Measurements from ENCODE around the gene PLA2G5. TPM values are rescaled to one million over a fixed set of nuclear protein-coding genes. Genes with fewer than 3 reads are reported as not detected.

PLA2G5 gene
- total RNA-seq, 4 donors from 2014 or later: 0.97 to 6.7 (median 2.3) TPM; not detected in 1

- intact Hi-C loops (cut with DNase I): no loop called here
- no peak for DNase-seq
- no peak for TF ChIP-seq POLR2A (IDR thresholded peaks at IDR 0.05)
- TF ChIP-seq, protein P1, sequence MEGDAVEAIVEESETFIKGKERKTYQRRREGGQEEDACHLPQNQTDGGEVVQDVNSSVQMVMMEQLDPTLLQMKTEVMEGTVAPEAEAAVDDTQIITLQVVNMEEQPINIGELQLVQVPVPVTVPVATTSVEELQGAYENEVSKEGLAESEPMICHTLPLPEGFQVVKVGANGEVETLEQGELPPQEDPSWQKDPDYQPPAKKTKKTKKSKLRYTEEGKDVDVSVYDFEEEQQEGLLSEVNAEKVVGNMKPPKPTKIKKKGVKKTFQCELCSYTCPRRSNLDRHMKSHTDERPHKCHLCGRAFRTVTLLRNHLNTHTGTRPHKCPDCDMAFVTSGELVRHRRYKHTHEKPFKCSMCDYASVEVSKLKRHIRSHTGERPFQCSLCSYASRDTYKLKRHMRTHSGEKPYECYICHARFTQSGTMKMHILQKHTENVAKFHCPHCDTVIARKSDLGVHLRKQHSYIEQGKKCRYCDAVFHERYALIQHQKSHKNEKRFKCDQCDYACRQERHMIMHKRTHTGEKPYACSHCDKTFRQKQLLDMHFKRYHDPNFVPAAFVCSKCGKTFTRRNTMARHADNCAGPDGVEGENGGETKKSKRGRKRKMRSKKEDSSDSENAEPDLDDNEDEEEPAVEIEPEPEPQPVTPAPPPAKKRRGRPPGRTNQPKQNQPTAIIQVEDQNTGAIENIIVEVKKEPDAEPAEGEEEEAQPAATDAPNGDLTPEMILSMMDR (IDR thresholded peaks at IDR 0.05): no peak
- Histone ChIP-seq H3K9me3 (no peaks in the 10 kb centered on the region), H3K4me3 (no peak overlapping the region), H3K4me1 (no peaks in the 10 kb centered on the region), H3K36me3 (no peaks in the 10 kb centered on the region), H3K27me3 (peaks cover 0 to 44% (median 0%) of the 10 kb centered on the region in 4 donors), H3K27ac (no peak overlapping the region)
- WGBS, 2 donors: 29 to 39% methylated on average over 5 of the region's 5 CpGs
These were observed 38.8 kb upstream of the PLA2G5 start for GRCh38 chr1:20031161-20031560.

DNA sequence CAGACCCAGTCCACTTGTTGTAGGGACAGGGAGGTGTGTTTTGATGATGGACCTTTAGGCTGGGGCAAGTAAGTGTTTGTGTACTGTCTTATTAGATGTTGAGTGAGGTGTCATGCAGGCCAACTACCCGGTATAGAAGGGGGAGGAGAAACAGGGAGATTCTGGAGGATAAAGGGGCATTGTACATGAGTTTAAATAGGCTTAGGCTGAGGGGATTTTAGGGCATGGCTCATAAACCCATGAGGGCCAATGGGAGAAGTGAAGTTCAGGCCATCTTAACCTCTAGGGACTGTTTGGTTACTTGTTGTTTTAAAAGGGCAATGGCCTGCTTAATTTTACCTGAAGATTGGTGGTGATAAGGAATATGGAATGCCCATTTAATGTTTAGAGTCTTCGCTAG, 38.2 kb upstream of the PLA2G5 start:
- TF ChIP-seq, protein P1 (IDR thresholded peaks at IDR 0.05): no peak
- no peak for TF ChIP-seq POLR2A (IDR thresholded peaks at IDR 0.05)
- WGBS, 2 donors: 57 to 59% methylated on average over 2 of the region's 2 CpGs
- Histone ChIP-seq H3K4me1 (no peaks in the 10 kb centered on the region), H3K27me3 (peaks cover 0 to 44% (median 0%) of the 10 kb centered on the region in 4 donors), H3K36me3 (no peaks in the 10 kb centered on the region), H3K4me3 (no peak overlapping the region), H3K27ac (no peak overlapping the region), H3K9me3 (no peaks in the 10 kb centered on the region)
- no peak for DNase-seq
- intact Hi-C loops (cut with DNase I): no loop called here

DNA sequence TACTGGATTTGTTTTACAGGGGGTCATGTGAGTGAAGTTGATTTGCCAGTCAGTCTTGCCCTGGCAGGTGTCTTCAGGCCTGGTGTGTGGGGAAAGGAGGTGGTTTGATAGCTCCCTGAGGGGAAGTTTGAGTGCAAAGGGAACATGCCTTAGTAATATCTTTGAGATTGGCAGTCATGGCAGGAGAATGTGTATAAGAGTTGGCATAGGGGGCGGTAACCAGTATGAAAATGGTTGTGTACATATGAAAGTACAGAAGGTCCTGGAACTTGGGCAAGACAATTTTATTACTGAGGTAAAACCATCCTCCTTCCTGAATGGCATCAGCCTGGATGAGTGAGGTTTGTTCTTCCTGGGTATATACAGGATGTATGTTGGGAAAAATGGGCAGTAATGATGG, 37.6 kb upstream of the PLA2G5 start:
- intact Hi-C loops (cut with DNase I): no loop called here
- Histone ChIP-seq H3K4me3 (no peak overlapping the region), H3K9me3 (no peaks in the 10 kb centered on the region), H3K36me3 (no peaks in the 10 kb centered on the region), H3K4me1 (no peaks in the 10 kb centered on the region), H3K27ac (no peak overlapping the region), H3K27me3 (peaks cover 0 to 44% (median 0%) of the 10 kb centered on the region in 4 donors)
- WGBS, 2 donors: 57 to 69% methylated on average over 1 of the region's 1 CpG
- DNase-seq: no peak
- no peak for TF ChIP-seq POLR2A (IDR thresholded peaks at IDR 0.05)
- TF ChIP-seq, protein P1 (IDR thresholded peaks at IDR 0.05): no peak

- TF ChIP-seq, protein P1 (IDR thresholded peaks at IDR 0.05): no peak
- no peak for TF ChIP-seq POLR2A (IDR thresholded peaks at IDR 0.05)
- no peak overlapping the region for H3K27ac ChIP-seq
- no peak overlapping the region for H3K4me3 ChIP-seq
- no peaks in the 10 kb centered on the region for H3K4me1 ChIP-seq
- intact Hi-C loops (cut with DNase I): no loop called here
- no peak for DNase-seq
- H3K9me3 ChIP-seq: no peaks in the 10 kb centered on the region
- peaks cover 0 to 40% (median 0%) of the 10 kb centered on the region in 4 donors for H3K27me3 ChIP-seq
- no peaks in the 10 kb centered on the region for H3K36me3 ChIP-seq
These were observed 36.6 kb upstream of the PLA2G5 start for GRCh38 chr1:20033420-20033819.

DNA sequence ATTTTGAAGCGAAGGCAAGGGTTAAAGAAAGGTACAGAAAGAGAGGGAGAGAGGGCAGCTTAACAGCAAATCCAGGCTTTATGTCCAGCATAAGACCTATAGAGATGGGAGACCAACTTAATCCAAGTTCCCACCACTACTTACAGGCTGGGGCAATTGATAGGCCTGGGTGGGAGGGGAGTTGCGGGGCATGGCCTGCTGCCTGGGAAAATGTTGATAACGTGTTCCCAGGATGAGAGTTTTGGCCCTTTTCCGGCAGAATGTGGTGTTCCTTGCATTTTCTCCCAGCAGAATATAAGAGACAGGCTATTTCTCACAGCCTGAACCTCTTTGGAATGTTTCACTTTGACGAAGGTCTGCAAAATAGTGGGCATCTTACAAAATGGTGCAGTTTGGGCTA, 34.9 kb upstream of the PLA2G5 start:
- Histone ChIP-seq H3K9me3 (no peaks in the 10 kb centered on the region), H3K36me3 (no peaks in the 10 kb centered on the region), H3K27me3 (peaks cover 0 to 29% (median 0%) of the 10 kb centered on the region in 4 donors), H3K4me1 (no peaks in the 10 kb centered on the region), H3K4me3 (no peak overlapping the region), H3K27ac (no peak overlapping the region)
- 87 to 89% methylated on average over 5 of the region's 5 CpGs for WGBS, 2 donors
- TF ChIP-seq, protein P1 (IDR thresholded peaks at IDR 0.05): no peak
- no peak for TF ChIP-seq POLR2A (IDR thresholded peaks at IDR 0.05)
- intact Hi-C loops (cut with DNase I): no loop called here
- no peak for DNase-seq
